OCI-LY3 (cell line): ENCODE data around the gene C13orf46.

ENCODE experiments used
- H2AFZ ChIP-seq: fragments of 200-600, 300-600 bp; shearing (Covaris generic); 2 replicates; pipeline ENCODE4 v1.6.0; 2014; ENCODE audit warnings: antibody characterized with exemption, low read depth, low read length
- H3K27ac ChIP-seq: fragments of 200-600, 300-600 bp; sonication (generic); 2 replicates; pipeline ENCODE4 v1.5.1; 2014; ENCODE audit warnings: mild to moderate bottlenecking, low read length, moderate library complexity, mixed read lengths
- H3K27me3 ChIP-seq: fragments of 200-600, 300-600 bp; sonication (generic); 2 replicates; pipeline ENCODE4 v1.6.1; 2014; ENCODE audit warnings: low read depth, low read length, mixed read lengths
- H3K36me3 ChIP-seq: fragments of 200-600, 300-600 bp; sonication (generic); replicated peaks from 2 replicates; pipeline ENCODE3; 2014; ENCODE audit warnings: low read depth, low read length, mixed read lengths
- H3K4me1 ChIP-seq: fragments of 300-600, 200-600 bp; sonication (generic); 2 replicates; pipeline ENCODE4 v1.6.1; 2014; ENCODE audit warnings: low read length, mixed read lengths
- H3K4me2 ChIP-seq: fragments of 200-600, 300-600 bp; sonication (generic); 2 replicates; pipeline ENCODE4 v1.6.1; 2014; ENCODE audit warnings: low read length, mixed read lengths
- H3K4me3 ChIP-seq: fragments of 300-600, 200-600 bp; sonication (generic); 2 replicates; pipeline ENCODE4 v1.5.1; 2014; ENCODE audit warnings: antibody characterized with exemption, mild to moderate bottlenecking, low read length, moderate library complexity
- H3K79me2 ChIP-seq: fragments of 300-600, 200-600 bp; shearing (Covaris generic); 2 replicates; pipeline ENCODE4 v1.6.1; 2014; ENCODE audit warnings: mild to moderate bottlenecking, low read length, mixed read lengths
- H3K9ac ChIP-seq: fragments of 300-600, 200-600 bp; shearing (Covaris generic); 2 replicates; pipeline ENCODE4 v1.6.0; 2014; ENCODE audit warnings: mild to moderate bottlenecking, low read length, moderate library complexity
- H3K9me3 ChIP-seq: fragments of 200-600, 300-600 bp; shearing (Covaris generic); 2 replicates; pipeline ENCODE4 v1.6.1; 2014; ENCODE audit warnings: low read length, mixed read lengths; ENCODE audit not compliant: insufficient read depth
- H4K20me1 ChIP-seq: fragments of 200-600, 300-600 bp; sonication (generic); 2 replicates; pipeline ENCODE4 v1.6.1; 2016; ENCODE audit warnings: low read length, mixed read lengths; ENCODE audit not compliant: insufficient read depth
- EZH2phosphoT487 ChIP-seq: fragments of 200-600 bp; shearing (Covaris generic); IDR thresholded peaks from 2 replicates; pipeline ENCODE4 v1.6.1; 2018; ENCODE audit warnings: antibody characterized with exemption, mixed run types, low read depth
- TF ChIP-seq, protein P1 (sequence below): fragments of 200-600, 300-600 bp; sonication (generic); IDR thresholded peaks from 2 replicates; pipeline ENCODE4 v1.5.1; 2014; ENCODE audit warnings: antibody characterized with exemption, low read length, low read depth

The C13orf46 gene

DNA sequence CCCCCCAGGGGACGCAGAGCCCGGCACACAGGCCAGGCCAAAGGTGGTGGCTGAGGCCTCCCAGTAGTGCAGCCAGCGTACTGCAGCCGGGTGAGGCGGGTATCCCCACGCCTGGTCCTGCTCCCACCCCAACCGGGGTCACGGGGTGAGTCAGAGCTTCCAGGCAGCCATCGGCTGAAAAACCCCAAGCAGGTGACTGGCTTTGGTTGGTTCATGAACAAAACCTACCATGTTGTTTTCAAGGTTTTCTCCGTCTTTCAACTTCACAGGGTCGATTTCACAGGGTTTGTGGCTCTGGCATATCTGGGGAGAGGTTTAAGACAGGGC lies 42.1 kb upstream of the C13orf46 start:
- no peak overlapping the region for H3K4me2 ChIP-seq
- no peak overlapping the region for H3K4me3 ChIP-seq
- H3K79me2 ChIP-seq = no peaks in the 10 kb centered on the region
- H3K27me3 ChIP-seq = no peaks in the 10 kb centered on the region
- TF ChIP-seq, protein P1, sequence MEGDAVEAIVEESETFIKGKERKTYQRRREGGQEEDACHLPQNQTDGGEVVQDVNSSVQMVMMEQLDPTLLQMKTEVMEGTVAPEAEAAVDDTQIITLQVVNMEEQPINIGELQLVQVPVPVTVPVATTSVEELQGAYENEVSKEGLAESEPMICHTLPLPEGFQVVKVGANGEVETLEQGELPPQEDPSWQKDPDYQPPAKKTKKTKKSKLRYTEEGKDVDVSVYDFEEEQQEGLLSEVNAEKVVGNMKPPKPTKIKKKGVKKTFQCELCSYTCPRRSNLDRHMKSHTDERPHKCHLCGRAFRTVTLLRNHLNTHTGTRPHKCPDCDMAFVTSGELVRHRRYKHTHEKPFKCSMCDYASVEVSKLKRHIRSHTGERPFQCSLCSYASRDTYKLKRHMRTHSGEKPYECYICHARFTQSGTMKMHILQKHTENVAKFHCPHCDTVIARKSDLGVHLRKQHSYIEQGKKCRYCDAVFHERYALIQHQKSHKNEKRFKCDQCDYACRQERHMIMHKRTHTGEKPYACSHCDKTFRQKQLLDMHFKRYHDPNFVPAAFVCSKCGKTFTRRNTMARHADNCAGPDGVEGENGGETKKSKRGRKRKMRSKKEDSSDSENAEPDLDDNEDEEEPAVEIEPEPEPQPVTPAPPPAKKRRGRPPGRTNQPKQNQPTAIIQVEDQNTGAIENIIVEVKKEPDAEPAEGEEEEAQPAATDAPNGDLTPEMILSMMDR = no peak
- TF ChIP-seq EZH2phosphoT487 = no peak
- H3K9ac ChIP-seq = no peak overlapping the region
- H3K4me1 ChIP-seq = no peaks in the 10 kb centered on the region
- H3K9me3 ChIP-seq = no peaks in the 10 kb centered on the region
- no peaks in the 10 kb centered on the region for H4K20me1 ChIP-seq
- no peak overlapping the region for H3K27ac ChIP-seq
- no peaks in the 10 kb centered on the region for H3K36me3 ChIP-seq
- H2AFZ ChIP-seq = no peak overlapping the region

DNA sequence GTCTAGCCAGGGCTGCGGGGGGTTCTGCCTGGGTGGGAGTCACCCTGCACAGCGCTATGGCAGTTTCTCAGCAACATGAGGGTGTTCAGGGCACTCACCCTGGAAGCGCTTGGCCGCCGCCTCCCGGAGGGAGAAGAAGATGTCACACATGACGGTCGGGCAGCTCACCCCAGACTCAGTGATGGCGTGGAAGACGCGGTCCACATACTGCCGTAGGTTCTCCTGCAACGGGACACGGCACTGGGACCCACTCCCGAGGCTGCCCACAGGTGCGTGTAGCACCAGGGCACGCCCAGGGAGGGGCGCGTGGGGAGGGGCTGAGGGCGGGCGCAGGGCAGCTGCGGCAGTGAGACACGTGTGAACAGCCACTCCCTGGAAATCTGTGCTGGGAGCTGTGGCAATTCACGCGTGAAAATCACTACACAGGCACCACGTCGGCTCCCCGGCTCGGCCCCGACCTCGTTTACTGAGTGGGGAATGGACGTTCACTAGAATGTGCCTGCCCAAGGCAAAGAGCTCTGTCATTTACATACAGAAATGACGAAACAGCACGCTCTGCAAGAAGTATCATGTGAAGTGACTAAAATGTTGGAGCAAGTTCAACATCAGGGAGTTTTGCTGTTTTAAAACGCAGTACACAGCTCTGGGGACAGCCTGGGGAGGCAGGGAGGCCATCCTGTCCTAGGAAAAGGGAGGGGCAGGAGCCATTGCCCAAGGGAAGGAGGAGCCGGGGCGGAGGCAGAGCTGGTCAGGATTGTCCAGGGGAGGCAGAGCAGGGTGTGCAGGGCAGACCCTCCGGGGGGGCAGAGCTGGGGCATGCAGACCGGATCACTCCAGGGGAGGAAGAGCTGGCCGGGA lies 41.5 kb upstream of the C13orf46 start:
- Histone ChIP-seq H3K36me3 (no peaks in the 10 kb centered on the region), H3K79me2 (no peaks in the 10 kb centered on the region), H4K20me1 (no peaks in the 10 kb centered on the region), H3K9ac (no peak overlapping the region), H3K4me2 (no peak overlapping the region), H3K27me3 (no peaks in the 10 kb centered on the region), H3K4me1 (no peaks in the 10 kb centered on the region), H3K9me3 (no peaks in the 10 kb centered on the region), H3K4me3 (no peak overlapping the region), H3K27ac (no peak overlapping the region), H2AFZ (no peak overlapping the region)
- no peak for TF ChIP-seq EZH2phosphoT487
- TF ChIP-seq, protein P1 = no peak

DNA sequence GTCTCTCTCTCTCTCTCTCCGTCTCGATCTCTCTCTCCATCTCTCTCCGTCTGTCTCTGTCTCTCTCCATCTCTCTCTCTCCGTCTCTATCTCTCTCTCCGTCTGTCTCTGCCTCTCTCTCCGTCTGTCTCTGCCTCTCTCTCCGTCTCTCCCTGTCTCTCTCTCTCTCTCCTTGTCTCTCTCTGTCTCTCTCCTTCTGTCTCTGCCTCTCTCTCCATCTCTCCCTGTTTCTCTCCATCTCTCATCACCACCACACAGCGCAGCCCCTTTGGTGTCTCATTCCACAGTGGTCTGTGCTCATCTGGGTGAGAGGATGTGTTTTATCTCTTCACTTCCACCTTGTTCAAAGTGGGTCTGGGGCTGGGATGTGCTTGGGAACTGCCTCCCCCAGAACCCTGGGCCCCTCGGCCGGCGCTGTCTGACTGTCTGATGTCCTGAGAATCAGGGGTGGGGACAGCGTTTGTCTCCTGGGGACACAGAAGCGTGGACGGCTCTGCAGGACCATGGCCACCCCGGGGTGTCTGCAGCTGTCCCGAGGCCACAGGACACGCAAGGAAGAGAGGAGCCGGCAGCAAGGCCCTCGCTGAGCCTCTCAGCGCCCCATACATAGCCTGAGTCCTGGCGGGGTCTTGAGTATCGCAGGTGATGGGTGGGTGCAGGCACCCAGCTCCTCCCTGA lies 40.2 kb upstream of the C13orf46 start:
- H3K4me1 ChIP-seq = no peaks in the 10 kb centered on the region
- no peaks in the 10 kb centered on the region for H3K36me3 ChIP-seq
- TF ChIP-seq EZH2phosphoT487 = no peak
- TF ChIP-seq, protein P1 = no peak
- H3K4me3 ChIP-seq = no peak overlapping the region
- H2AFZ ChIP-seq = no peak overlapping the region
- no peak overlapping the region for H3K27ac ChIP-seq
- H3K9me3 ChIP-seq = no peaks in the 10 kb centered on the region
- no peaks in the 10 kb centered on the region for H3K27me3 ChIP-seq
- no peaks in the 10 kb centered on the region for H3K79me2 ChIP-seq
- H3K4me2 ChIP-seq = no peak overlapping the region
- no peak overlapping the region for H3K9ac ChIP-seq
- H4K20me1 ChIP-seq = no peaks in the 10 kb centered on the region

DNA sequence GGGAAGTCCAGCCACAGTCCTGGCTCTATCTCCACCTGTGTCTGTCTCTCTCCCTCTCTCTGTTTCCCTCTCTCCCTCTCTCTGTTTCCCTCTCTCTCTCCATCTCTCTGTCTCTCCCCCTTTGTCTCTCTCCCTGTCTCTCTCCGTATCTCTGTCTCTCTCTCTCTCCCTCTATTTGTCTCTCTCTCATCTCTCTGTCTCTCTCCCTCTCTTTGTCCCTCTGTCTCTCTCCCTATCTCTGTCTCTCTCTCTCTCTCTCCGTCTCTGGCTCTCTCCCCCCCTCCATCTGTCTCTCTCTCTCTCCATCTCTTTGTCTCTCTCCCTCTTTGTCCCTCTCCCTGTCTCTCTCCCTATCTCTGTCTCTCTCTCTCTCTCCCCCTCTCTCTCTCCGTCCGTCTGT lies 39.5 kb upstream of the C13orf46 start:
- no peaks in the 10 kb centered on the region for H3K9me3 ChIP-seq
- no peaks in the 10 kb centered on the region for H4K20me1 ChIP-seq
- no peaks in the 10 kb centered on the region for H3K79me2 ChIP-seq
- H3K4me1 ChIP-seq = no peaks in the 10 kb centered on the region
- H3K9ac ChIP-seq = no peak overlapping the region
- H3K4me2 ChIP-seq = no peak overlapping the region
- TF ChIP-seq, protein P1 = no peak
- no peak for TF ChIP-seq EZH2phosphoT487
- H3K27me3 ChIP-seq = no peaks in the 10 kb centered on the region
- no peak overlapping the region for H3K27ac ChIP-seq
- H2AFZ ChIP-seq = no peak overlapping the region
- no peaks in the 10 kb centered on the region for H3K36me3 ChIP-seq
- H3K4me3 ChIP-seq = no peak overlapping the region
